Fibroblast of lung (primary cell): ENCODE measurements around the gene SYNM. TPM values are rescaled to one million over a fixed set of nuclear protein-coding genes. Genes with fewer than 3 reads are reported as not detected.

ENCODE experiments used
- DNase-seq, 2 donors: peaks; one replicate each; pipeline versions ENCODE4 v3.0.0 to v3.0.0-alpha.2; 2010; ENCODE audit warnings: low read depth in 2 of 2
- H2AFZ ChIP-seq: 2 replicates; pipeline ENCODE4 v1.5.1; 2012; ENCODE audit warnings: low read length, control low read depth, inconsistent platforms
- H3K27ac ChIP-seq: 2 replicates; pipeline ENCODE4 v1.5.1; 2011; ENCODE audit warnings: low read length, control low read depth; ENCODE audit not compliant: insufficient read depth
- H3K27me3 ChIP-seq: 2 replicates; pipeline ENCODE4 v1.5.1; 2011; ENCODE audit warnings: mild to moderate bottlenecking, low read length; ENCODE audit not compliant: control insufficient read depth, insufficient read depth
- H3K36me3 ChIP-seq: 2 replicates; pipeline ENCODE4 v1.5.1; 2011; ENCODE audit warnings: low read length; ENCODE audit not compliant: control insufficient read depth, insufficient read depth
- H3K4me1 ChIP-seq: 2 replicates; pipeline ENCODE4 v1.5.1; 2011; ENCODE audit warnings: low read length; ENCODE audit not compliant: control insufficient read depth, insufficient read depth; ENCODE audit errors: extremely low read depth
- H3K4me2 ChIP-seq: 2 replicates; pipeline ENCODE4 v1.5.1; 2011; ENCODE audit warnings: low read length, control low read depth; ENCODE audit not compliant: insufficient read depth; ENCODE audit errors: extremely low read depth
- H3K4me3 ChIP-seq, 4 experiments: fragments of 200-600 bp in 1 of 4; sonication (generic) in 1 of 4; replicated peaks in 1 of 4; 2 replicates each; pipeline ENCODE4 v1.5.1; 2011 to 2016; ENCODE audit warnings: low read length in 4 of 4, low read depth in 3 of 4, mild to moderate bottlenecking in 3 of 4, control low read depth in 2 of 4, inconsistent platforms in 1 of 4, mixed read lengths in 1 of 4; ENCODE audit not compliant: insufficient read depth in 1 of 4; ENCODE audit errors: control extremely low read depth in 1 of 4
- H3K79me2 ChIP-seq: 2 replicates; pipeline ENCODE4 v1.5.1; 2012; ENCODE audit warnings: mild to moderate bottlenecking, low read length, inconsistent platforms; ENCODE audit not compliant: control insufficient read depth, insufficient read depth
- H3K9ac ChIP-seq: 2 replicates; pipeline ENCODE4 v1.5.1; 2011; ENCODE audit warnings: mild to moderate bottlenecking, low read length, control low read depth; ENCODE audit not compliant: insufficient read depth
- H3K9me3 ChIP-seq: 2 replicates; pipeline ENCODE4 v1.5.1; 2012; ENCODE audit warnings: low read depth, low read length; ENCODE audit not compliant: control insufficient read depth, insufficient read depth
- H4K20me1 ChIP-seq: 2 replicates; pipeline ENCODE4 v1.5.1; 2011; ENCODE audit warnings: low read length; ENCODE audit not compliant: control insufficient read depth, insufficient read depth; ENCODE audit errors: extremely low read depth
- EZH2 ChIP-seq: IDR thresholded peaks from 2 replicates; pipeline ENCODE4 v1.5.1; 2012; ENCODE audit warnings: low read length, control low read depth, mild to moderate bottlenecking; ENCODE audit errors: missing control alignments
- polyA plus RNA-seq, 2 donors: library from polyadenylated mRNA; depleted of rRNA in 1 of 2; stranded (reverse) in 1 of 2; unstranded in 1 of 2; fragments of >200 nt; gene quantifications; 2 replicates each; pipeline ENCODE4 v1.2.1, GENCODE V29; 2011 to 2012; ENCODE audit warnings: missing spikeins in 1 of 2
- total RNA-seq: library from RNA; depleted of rRNA; stranded (reverse); fragments of >200 nt; gene quantifications from 2 replicates; pipeline ENCODE4 v1.2.1, GENCODE V29; 2014
- TF ChIP-seq, protein P1 (sequence below), 2 donors: IDR thresholded peaks in 1 of 2; conservative IDR thresholded peaks in 1 of 2; 1 replicate in 1 of 2; 2 replicates in 1 of 2; pipeline ENCODE4 v1.5.1; 2011 to 2012; ENCODE audit warnings: low read length in 2 of 2, control low read depth in 1 of 2, inconsistent platforms in 1 of 2, low read depth in 1 of 2, mild to moderate bottlenecking in 1 of 2

The SYNM gene
- total and polyA plus RNA-seq, 2 donors (not counting 1 experiment from before 2014, with no cell fraction given) = 1.8 to 8.6 TPM

DNA sequence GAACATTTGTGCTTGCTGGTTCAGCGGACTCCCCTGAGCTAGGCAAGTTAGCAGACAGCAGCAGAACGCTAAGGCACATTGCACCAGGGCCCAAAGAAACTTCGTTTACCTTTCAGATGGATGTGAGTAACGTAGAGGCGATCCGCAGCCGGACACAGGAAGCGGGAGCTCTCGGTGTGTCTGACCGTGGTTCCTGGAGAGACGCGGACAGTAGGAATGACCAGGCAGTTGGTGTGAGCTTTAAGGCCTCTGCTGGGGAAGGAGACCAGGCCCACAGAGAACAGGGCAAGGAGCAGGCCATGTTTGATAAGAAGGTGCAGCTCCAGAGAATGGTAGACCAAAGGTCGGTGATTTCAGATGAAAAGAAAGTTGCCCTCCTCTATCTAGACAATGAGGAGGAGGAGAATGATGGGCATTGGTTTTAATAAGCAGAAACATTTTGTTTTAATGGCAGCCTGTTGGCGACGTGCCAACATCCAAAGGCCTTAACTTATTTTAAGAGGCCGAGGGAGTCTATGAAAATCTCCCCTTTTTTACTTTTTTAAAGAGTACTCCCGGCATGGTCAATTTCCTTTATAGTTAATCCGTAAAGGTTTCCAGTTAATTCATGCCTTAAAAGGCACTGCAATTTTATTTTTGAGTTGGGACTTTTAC, 27.9 kb downstream of the SYNM start:
- H3K79me2 ChIP-seq = no peaks in the 10 kb centered on the region
- DNase-seq = no peak
- no peaks in the 10 kb centered on the region for H3K4me1 ChIP-seq
- H3K4me2 ChIP-seq = no peak overlapping the region
- no peak overlapping the region for H3K9ac ChIP-seq
- no peak for TF ChIP-seq EZH2
- TF ChIP-seq, protein P1, sequence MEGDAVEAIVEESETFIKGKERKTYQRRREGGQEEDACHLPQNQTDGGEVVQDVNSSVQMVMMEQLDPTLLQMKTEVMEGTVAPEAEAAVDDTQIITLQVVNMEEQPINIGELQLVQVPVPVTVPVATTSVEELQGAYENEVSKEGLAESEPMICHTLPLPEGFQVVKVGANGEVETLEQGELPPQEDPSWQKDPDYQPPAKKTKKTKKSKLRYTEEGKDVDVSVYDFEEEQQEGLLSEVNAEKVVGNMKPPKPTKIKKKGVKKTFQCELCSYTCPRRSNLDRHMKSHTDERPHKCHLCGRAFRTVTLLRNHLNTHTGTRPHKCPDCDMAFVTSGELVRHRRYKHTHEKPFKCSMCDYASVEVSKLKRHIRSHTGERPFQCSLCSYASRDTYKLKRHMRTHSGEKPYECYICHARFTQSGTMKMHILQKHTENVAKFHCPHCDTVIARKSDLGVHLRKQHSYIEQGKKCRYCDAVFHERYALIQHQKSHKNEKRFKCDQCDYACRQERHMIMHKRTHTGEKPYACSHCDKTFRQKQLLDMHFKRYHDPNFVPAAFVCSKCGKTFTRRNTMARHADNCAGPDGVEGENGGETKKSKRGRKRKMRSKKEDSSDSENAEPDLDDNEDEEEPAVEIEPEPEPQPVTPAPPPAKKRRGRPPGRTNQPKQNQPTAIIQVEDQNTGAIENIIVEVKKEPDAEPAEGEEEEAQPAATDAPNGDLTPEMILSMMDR (conservative IDR thresholded peaks at IDR 0.05 in 1 of 2, IDR thresholded peaks at IDR 0.05 in 1 of 2; ENCODE audit: low read depth in 1 of 2, low read length in 2 of 2) = no peak
- H3K27ac ChIP-seq = no peak overlapping the region
- no peak overlapping the region for H3K4me3 ChIP-seq
- no peaks in the 10 kb centered on the region for H4K20me1 ChIP-seq
- no peaks in the 10 kb centered on the region for H3K27me3 ChIP-seq
- H3K36me3 ChIP-seq = peaks cover 5% of the 10 kb centered on the region
- no peak overlapping the region for H2AFZ ChIP-seq
- H3K9me3 ChIP-seq = no peaks in the 10 kb centered on the region

DNA sequence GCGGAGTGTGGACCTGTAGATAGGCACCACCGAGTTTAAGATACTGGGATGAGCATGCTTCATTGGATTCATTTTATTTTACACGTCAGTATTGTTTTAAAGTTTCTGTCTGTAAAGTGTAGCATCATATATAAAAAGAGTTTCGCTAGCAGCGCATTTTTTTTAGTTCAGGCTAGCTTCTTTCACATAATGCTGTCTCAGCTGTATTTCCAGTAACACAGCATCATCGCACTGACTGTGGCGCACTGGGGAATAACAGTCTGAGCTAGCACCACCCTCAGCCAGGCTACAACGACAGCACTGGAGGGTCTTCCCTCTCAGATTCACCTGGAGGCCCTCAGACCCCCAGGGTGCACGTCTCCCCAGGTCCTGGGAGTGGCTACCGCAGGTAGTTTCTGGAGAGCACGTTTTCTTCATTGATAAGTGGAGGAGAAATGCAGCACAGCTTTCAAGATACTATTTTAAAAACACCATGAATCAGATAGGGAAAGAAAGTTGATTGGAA, 29.5 kb downstream of the SYNM start:
- TF ChIP-seq, protein P1 (conservative IDR thresholded peaks at IDR 0.05 in 1 of 2, IDR thresholded peaks at IDR 0.05 in 1 of 2; ENCODE audit: low read depth in 1 of 2, low read length in 2 of 2) = no peak
- no peak for TF ChIP-seq EZH2
- no peaks in the 10 kb centered on the region for H3K79me2 ChIP-seq
- no peak overlapping the region for H3K9ac ChIP-seq
- H3K36me3 ChIP-seq = peaks cover 7% of the 10 kb centered on the region
- no peaks in the 10 kb centered on the region for H3K9me3 ChIP-seq
- H3K4me3 ChIP-seq = no peak overlapping the region
- no peaks in the 10 kb centered on the region for H3K27me3 ChIP-seq
- no peaks in the 10 kb centered on the region for H3K4me1 ChIP-seq
- H3K4me2 ChIP-seq = no peak overlapping the region
- no peaks in the 10 kb centered on the region for H4K20me1 ChIP-seq
- no peak for DNase-seq
- H3K27ac ChIP-seq = no peak overlapping the region
- no peak overlapping the region for H2AFZ ChIP-seq

DNA sequence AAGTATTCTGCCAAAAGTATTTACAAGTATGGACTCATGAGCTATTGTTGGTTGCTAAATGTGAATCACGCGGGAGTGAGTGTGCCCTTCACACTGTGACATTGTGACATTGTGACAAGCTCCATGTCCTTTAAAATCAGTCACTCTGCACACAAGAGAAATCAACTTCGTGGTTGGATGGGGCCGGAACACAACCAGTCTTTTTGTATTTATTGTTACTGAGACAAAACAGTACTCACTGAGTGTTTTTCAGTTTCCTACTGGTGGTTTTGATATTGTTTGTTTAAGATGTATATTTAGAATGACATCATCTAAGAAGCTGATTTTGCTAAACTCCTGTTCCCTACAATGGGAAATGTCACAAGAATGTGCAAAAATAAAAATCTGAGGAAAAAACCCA, 30.3 kb downstream of the SYNM start:
- Histone ChIP-seq H3K36me3 (peaks cover 7% of the 10 kb centered on the region), H3K9ac (no peak overlapping the region), H3K27ac (no peak overlapping the region), H3K4me1 (no peaks in the 10 kb centered on the region), H4K20me1 (no peaks in the 10 kb centered on the region), H3K4me3 (no peak overlapping the region), H2AFZ (no peak overlapping the region), H3K27me3 (no peaks in the 10 kb centered on the region), H3K79me2 (no peaks in the 10 kb centered on the region), H3K9me3 (no peaks in the 10 kb centered on the region), H3K4me2 (no peak overlapping the region)
- peak in 1 of 2 donors; percentile 37 for DNase-seq
- TF ChIP-seq EZH2 = no peak
- TF ChIP-seq, protein P1 (conservative IDR thresholded peaks at IDR 0.05 in 1 of 2, IDR thresholded peaks at IDR 0.05 in 1 of 2; ENCODE audit: low read depth in 1 of 2, low read length in 2 of 2) = no peak
